HEK293T (cell line): Measurements from ENCODE around the gene KLHL9.
"Not testable (repeated sequence)": the region's sequence is repeated elsewhere in the genome, so short reads cannot be mapped to it uniquely, and the experiment has no call there.

ENCODE experiments used
- FOXA1 ChIP-seq: fragments of 450-650 bp; IDR thresholded peaks from 2 replicates; pipeline ENCODE4 v1.6.1; 2016; ENCODE audit warnings: mild to moderate bottlenecking
- SUZ12 ChIP-seq: fragments of 450-650 bp; IDR thresholded peaks from 2 replicates; pipeline ENCODE4 v1.6.1; 2016; ENCODE audit warnings: mild to moderate bottlenecking

DNA sequence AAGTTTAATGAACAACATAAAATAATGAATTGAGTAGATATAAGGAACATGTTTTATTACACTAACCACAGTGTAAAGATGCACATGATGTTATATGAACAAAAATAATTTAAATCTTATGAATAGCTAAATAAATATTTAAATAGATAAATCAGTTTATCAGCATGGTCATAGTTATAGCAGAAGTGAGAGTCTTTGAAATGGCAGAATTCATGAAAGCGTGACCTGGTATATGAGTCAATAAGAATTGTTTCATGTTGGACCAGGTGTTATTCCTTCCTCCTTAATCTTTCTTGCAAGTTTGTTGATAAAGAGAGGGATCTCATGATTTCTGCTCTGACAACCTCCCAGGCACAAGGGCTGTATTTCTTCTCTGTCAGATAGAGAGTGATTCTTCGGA is 32.0 kb upstream of the KLHL9 start:
- not testable (repeated sequence) for TF ChIP-seq SUZ12, FOXA1
